HEK293 (cell line): Measurements from ENCODE around the gene METRNL.

Experiments used
- WT1 ChIP-seq: fragments of 450-650 bp; formaldehyde crosslinking; IDR thresholded peaks from 2 replicates; pipeline ENCODE4 v1.5.1; 2016; ENCODE audit warnings: missing biosample characterization, missing genetic modification characterization
- ZBTB10 ChIP-seq: fragments of 450-650 bp; formaldehyde crosslinking; IDR thresholded peaks from 2 replicates; pipeline ENCODE4 v1.5.1; 2016; ENCODE audit warnings: missing biosample characterization, missing genetic modification characterization
- ZFHX2 ChIP-seq: fragments of 450-650 bp; formaldehyde crosslinking; conservative IDR thresholded peaks from 2 replicates; pipeline ENCODE4 v1.5.1; 2016; ENCODE audit warnings: missing biosample characterization, missing genetic modification characterization
- ZNF132 ChIP-seq: fragments of 450-650 bp; formaldehyde crosslinking; IDR thresholded peaks from 2 replicates; pipeline ENCODE4 v1.5.1; 2017; ENCODE audit warnings: missing biosample characterization, missing genetic modification characterization, borderline replicate concordance
- ZNF133 ChIP-seq: fragments of 450-650 bp; formaldehyde crosslinking; IDR thresholded peaks from 2 replicates; pipeline ENCODE4 v1.5.1; 2016; ENCODE audit warnings: missing biosample characterization, missing genetic modification characterization
- ZNF140 ChIP-seq: fragments of 450-650 bp; formaldehyde crosslinking; IDR thresholded peaks from 2 replicates; pipeline ENCODE4 v1.5.1; 2016; ENCODE audit warnings: missing biosample characterization, missing genetic modification characterization
- ZNF292 ChIP-seq: fragments of 450-650 bp; formaldehyde crosslinking; IDR thresholded peaks from 2 replicates; pipeline ENCODE4 v1.5.1; 2016; ENCODE audit warnings: low read depth, missing biosample characterization, missing genetic modification characterization, borderline replicate concordance
- ZNF354C ChIP-seq: fragments of 450-650 bp; formaldehyde crosslinking; IDR thresholded peaks from 2 replicates; pipeline ENCODE4 v1.5.1; 2016; ENCODE audit warnings: missing biosample characterization, missing genetic modification characterization, low read depth, borderline replicate concordance
- ZNF404 ChIP-seq: fragments of 450-650 bp; formaldehyde crosslinking; IDR thresholded peaks from 2 replicates; pipeline ENCODE4 v1.5.1; 2017; ENCODE audit warnings: missing biosample characterization, missing genetic modification characterization
- ZNF433 ChIP-seq: fragments of 450-650 bp; formaldehyde crosslinking; IDR thresholded peaks from 2 replicates; pipeline ENCODE4 v1.5.1; 2016; ENCODE audit warnings: missing biosample characterization, missing genetic modification characterization, low read depth
- ZNF600 ChIP-seq: fragments of 450-650 bp; formaldehyde crosslinking; IDR thresholded peaks from 2 replicates; pipeline ENCODE4 v1.5.1; 2016; ENCODE audit warnings: missing biosample characterization, missing genetic modification characterization
- ZNF654 ChIP-seq: fragments of 450-650 bp; formaldehyde crosslinking; IDR thresholded peaks from 2 replicates; pipeline ENCODE4 v1.5.1; 2016; ENCODE audit warnings: low read depth, missing biosample characterization, missing genetic modification characterization
- ZNF747 ChIP-seq: fragments of 450-650 bp; formaldehyde crosslinking; IDR thresholded peaks from 2 replicates; pipeline ENCODE4 v1.5.1; 2016; ENCODE audit warnings: missing biosample characterization, missing genetic modification characterization
- ZNF777 ChIP-seq: fragments of 450-650 bp; formaldehyde crosslinking; IDR thresholded peaks from 2 replicates; pipeline ENCODE4 v1.5.1; 2017; ENCODE audit warnings: missing biosample characterization, missing genetic modification characterization, borderline replicate concordance
- ZSCAN5A ChIP-seq: fragments of 450-650 bp; formaldehyde crosslinking; IDR thresholded peaks from 2 replicates; pipeline ENCODE4 v1.5.1; 2016; ENCODE audit warnings: missing biosample characterization, missing genetic modification characterization
- ZXDB ChIP-seq: fragments of 450-650 bp; formaldehyde crosslinking; IDR thresholded peaks from 2 replicates; pipeline ENCODE4 v1.5.1; 2016; ENCODE audit warnings: missing biosample characterization, missing genetic modification characterization
- TF ChIP-seq, protein P1 (sequence below): fragments of 450-650 bp; formaldehyde crosslinking; IDR thresholded peaks from 2 replicates; pipeline ENCODE4 v1.5.1; 2017; ENCODE audit warnings: missing biosample characterization, missing genetic modification characterization
- TF ChIP-seq, protein P2 (sequence below): fragments of 450-650 bp; formaldehyde crosslinking; IDR thresholded peaks from 2 replicates; pipeline ENCODE4 v1.5.1; 2016; ENCODE audit warnings: missing biosample characterization, missing genetic modification characterization, borderline replicate concordance
- TF ChIP-seq, protein P3 (sequence below): fragments of 450-650 bp; formaldehyde crosslinking; IDR thresholded peaks from 2 replicates; pipeline ENCODE4 v1.5.1; 2016; ENCODE audit warnings: missing biosample characterization, missing genetic modification characterization

METRNL gene

DNA sequence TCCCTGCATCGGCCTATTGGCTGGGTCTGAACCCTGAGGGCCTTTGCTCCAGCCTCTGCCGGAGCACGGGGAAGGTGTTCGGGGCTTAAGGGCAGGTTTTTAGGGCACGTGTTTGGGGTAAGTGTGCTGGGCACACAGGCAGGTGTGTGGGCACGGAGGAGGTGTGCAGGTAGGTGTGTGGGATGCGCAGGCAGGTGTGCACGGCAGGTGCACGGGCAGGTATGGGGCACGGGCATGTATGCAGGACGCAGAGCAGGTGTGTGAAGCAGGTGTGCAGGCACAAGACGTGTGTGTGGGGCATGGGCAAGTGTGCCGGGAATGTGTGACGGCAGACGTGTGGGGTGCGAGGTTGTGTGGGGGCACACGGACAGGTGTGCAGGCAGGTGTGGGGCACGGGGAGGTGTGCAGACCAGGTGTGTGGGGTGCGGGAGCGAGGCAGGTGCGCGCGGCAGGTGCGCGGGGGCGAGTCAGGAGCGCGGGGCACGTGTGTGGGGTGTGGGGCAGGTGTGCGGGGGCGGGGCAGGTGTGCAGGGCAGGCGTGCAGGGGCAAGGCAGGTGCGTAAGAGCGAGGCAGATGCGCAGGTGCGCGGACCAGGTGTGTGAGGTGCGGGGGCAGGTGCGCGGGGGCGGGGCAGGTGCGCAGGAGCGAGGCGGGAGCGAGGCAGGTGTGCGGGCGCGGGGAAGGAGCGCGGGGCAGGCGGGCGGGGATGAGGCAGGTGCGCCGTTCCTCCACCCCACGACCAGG, 28.6 kb upstream of the METRNL start (continued):
- TF ChIP-seq, protein P1, sequence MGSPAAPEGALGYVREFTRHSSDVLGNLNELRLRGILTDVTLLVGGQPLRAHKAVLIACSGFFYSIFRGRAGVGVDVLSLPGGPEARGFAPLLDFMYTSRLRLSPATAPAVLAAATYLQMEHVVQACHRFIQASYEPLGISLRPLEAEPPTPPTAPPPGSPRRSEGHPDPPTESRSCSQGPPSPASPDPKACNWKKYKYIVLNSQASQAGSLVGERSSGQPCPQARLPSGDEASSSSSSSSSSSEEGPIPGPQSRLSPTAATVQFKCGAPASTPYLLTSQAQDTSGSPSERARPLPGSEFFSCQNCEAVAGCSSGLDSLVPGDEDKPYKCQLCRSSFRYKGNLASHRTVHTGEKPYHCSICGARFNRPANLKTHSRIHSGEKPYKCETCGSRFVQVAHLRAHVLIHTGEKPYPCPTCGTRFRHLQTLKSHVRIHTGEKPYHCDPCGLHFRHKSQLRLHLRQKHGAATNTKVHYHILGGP (tag by site-specific recombination): no peak
- peak; percentile 62; the same call in 1 of the 2 replicates for TF ChIP-seq ZNF600 (tag by site-specific recombination)
- no peak for TF ChIP-seq ZNF292 (tag by site-specific recombination)
- TF ChIP-seq ZFHX2 (tag by site-specific recombination): peak; percentile 7; the same call in 1 of the 2 replicates
- TF ChIP-seq ZNF140 (tag by site-specific recombination): no peak
- no peak for TF ChIP-seq ZNF132 (tag by site-specific recombination)
- TF ChIP-seq WT1 (tag by site-specific recombination): no peak
- TF ChIP-seq ZNF433 (tag by site-specific recombination): no peak
- TF ChIP-seq ZXDB (tag by site-specific recombination): no peak
- TF ChIP-seq ZBTB10: 0 out of 2 replicates have a peak, but pooled peaks have one; percentile 30
- no peak for TF ChIP-seq ZNF777 (tag by site-specific recombination)
- TF ChIP-seq ZNF747: no peak
- TF ChIP-seq, protein P2, sequence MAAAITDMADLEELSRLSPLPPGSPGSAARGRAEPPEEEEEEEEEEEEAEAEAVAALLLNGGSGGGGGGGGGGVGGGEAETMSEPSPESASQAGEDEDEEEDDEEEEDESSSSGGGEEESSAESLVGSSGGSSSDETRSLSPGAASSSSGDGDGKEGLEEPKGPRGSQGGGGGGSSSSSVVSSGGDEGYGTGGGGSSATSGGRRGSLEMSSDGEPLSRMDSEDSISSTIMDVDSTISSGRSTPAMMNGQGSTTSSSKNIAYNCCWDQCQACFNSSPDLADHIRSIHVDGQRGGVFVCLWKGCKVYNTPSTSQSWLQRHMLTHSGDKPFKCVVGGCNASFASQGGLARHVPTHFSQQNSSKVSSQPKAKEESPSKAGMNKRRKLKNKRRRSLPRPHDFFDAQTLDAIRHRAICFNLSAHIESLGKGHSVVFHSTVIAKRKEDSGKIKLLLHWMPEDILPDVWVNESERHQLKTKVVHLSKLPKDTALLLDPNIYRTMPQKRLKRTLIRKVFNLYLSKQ (tag by site-specific recombination): no peak
- TF ChIP-seq ZSCAN5A (tag by site-specific recombination): no peak
- TF ChIP-seq, protein P3, sequence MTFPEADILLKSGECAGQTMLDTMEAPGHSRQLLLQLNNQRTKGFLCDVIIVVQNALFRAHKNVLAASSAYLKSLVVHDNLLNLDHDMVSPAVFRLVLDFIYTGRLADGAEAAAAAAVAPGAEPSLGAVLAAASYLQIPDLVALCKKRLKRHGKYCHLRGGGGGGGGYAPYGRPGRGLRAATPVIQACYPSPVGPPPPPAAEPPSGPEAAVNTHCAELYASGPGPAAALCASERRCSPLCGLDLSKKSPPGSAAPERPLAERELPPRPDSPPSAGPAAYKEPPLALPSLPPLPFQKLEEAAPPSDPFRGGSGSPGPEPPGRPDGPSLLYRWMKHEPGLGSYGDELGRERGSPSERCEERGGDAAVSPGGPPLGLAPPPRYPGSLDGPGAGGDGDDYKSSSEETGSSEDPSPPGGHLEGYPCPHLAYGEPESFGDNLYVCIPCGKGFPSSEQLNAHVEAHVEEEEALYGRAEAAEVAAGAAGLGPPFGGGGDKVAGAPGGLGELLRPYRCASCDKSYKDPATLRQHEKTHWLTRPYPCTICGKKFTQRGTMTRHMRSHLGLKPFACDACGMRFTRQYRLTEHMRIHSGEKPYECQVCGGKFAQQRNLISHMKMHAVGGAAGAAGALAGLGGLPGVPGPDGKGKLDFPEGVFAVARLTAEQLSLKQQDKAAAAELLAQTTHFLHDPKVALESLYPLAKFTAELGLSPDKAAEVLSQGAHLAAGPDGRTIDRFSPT (tag by site-specific recombination): peak; percentile 59; the same call in 1 of the 2 replicates
- no peak for TF ChIP-seq ZNF654
- no peak for TF ChIP-seq ZNF354C
- TF ChIP-seq ZNF404 (tag by site-specific recombination): no peak
- no peak for TF ChIP-seq ZNF133 (tag by site-specific recombination)
